H1 (cell line): ENCODE data around the gene CEL. TPM values are rescaled to one million over a fixed set of nuclear protein-coding genes. Genes with fewer than 3 reads are reported as not detected.

Experiments
- CTCF ChIA-PET: fragments of 300-600 bp; sonication (Branson Sonifier 250); formaldehyde crosslinking; loops from one replicate; lab custom pipeline; 2021; ENCODE audit not compliant: partially characterized antibody; lab: Charles Lee
- POLR2A ChIA-PET: fragments of 300-600 bp; sonication (Branson Sonifier 250); formaldehyde crosslinking; loops from one replicate; lab custom pipeline; 2021; ENCODE audit warnings: inconsistent platforms; ENCODE audit not compliant: partially characterized antibody; lab: Charles Lee
- DNase-seq, 2 experiments: peaks; one replicate each; pipeline versions ENCODE4 v3.0.0 to v3.0.0-alpha.2; 2010 to 2022; ENCODE audit warnings: low spot score in 2 of 2, low read depth in 1 of 2, mixed read lengths in 1 of 2
- FAIRE-seq: peaks from 2 replicates; lab custom pipeline; 2011; peaks lifted over from hg19 to GRCh38; lab: Jason Lieb, UNC
- H2AFZ ChIP-seq: 2 replicates; pipeline ENCODE4 v1.8.1; 2012; ENCODE audit warnings: low read length, inconsistent platforms
- H2AK5ac ChIP-seq: 2 replicates; pipeline ENCODE4 v1.6.1; 2013; ENCODE audit warnings: low read depth, low read length
- H2BK120ac ChIP-seq: replicated peaks from 2 replicates; pipeline ENCODE3; 2013; ENCODE audit warnings: low read depth, low read length, inconsistent platforms
- H2BK12ac ChIP-seq: 2 replicates; pipeline ENCODE4 v1.6.1; 2013; ENCODE audit warnings: low read depth, low read length
- H2BK15ac ChIP-seq: 2 replicates; pipeline ENCODE4 v1.6.1; 2013; ENCODE audit warnings: low read length
- H2BK20ac ChIP-seq: 2 replicates; pipeline ENCODE4 v1.6.1; 2013; ENCODE audit warnings: low read length
- H2BK5ac ChIP-seq: 2 replicates; pipeline ENCODE4 v1.6.1; 2013; ENCODE audit warnings: low read depth, low read length
- H3K14ac ChIP-seq: 2 replicates; pipeline ENCODE4 v1.6.1; 2013; ENCODE audit warnings: inconsistent platforms; ENCODE audit not compliant: insufficient read length
- H3K18ac ChIP-seq: 2 replicates; pipeline ENCODE4 v1.6.1; 2013; ENCODE audit warnings: low read length; ENCODE audit errors: extremely low read depth
- H3K23ac ChIP-seq: 2 replicates; pipeline ENCODE4 v1.6.1; 2013; ENCODE audit warnings: inconsistent platforms; ENCODE audit not compliant: insufficient read length
- H3K23me2 ChIP-seq: 2 replicates; pipeline ENCODE4 v1.6.1; 2013; ENCODE audit warnings: low read depth, low read length
- H3K27ac ChIP-seq: 2 replicates; pipeline ENCODE4 v1.6.1; 2011; ENCODE audit warnings: low read depth, low read length, inconsistent platforms
- H3K27me3 ChIP-seq, 4 experiments: replicated peaks in 1 of 4; 1 replicate in 1 of 4; 2 replicates in 3 of 4; pipeline versions ENCODE4 v1.6.1 to v1.8.1; 2011 to 2013; ENCODE audit warnings: low read length in 3 of 4, mild to moderate bottlenecking in 3 of 4, inconsistent platforms in 2 of 4, mixed read lengths in 2 of 4, moderate library complexity in 1 of 4; ENCODE audit not compliant: control insufficient read depth in 3 of 4, insufficient read depth in 3 of 4; ENCODE audit errors: extremely low read depth in 1 of 4
- H3K36me3 ChIP-seq, 4 experiments: 2 replicates each; pipeline versions ENCODE4 v1.6.1 to v1.8.1; 2011 to 2013; ENCODE audit warnings: mild to moderate bottlenecking in 4 of 4, low read length in 3 of 4, moderate library complexity in 2 of 4, control low read depth in 1 of 4, inconsistent platforms in 1 of 4; ENCODE audit not compliant: insufficient read depth in 4 of 4, control insufficient read depth in 2 of 4
- H3K4ac ChIP-seq: replicated peaks from 2 replicates; pipeline ENCODE3; 2013; ENCODE audit warnings: low read length, low read depth, mixed read lengths, inconsistent platforms; ENCODE audit not compliant: insufficient read length
- H3K4me1 ChIP-seq, 4 experiments: replicated peaks in 1 of 4; 1 replicate in 1 of 4; 2 replicates in 3 of 4; pipeline versions ENCODE4 v1.6.1 to v1.8.1; 2011 to 2013; ENCODE audit warnings: low read length in 3 of 4, inconsistent platforms in 2 of 4, mixed read lengths in 1 of 4; ENCODE audit not compliant: insufficient read depth in 4 of 4, control insufficient read depth in 3 of 4
- H3K4me2 ChIP-seq, 2 experiments: 2 replicates each; pipeline versions ENCODE4 v1.6.1 to v1.8.1; 2011 to 2013; ENCODE audit warnings: low read depth in 2 of 2, low read length in 2 of 2, control low read depth in 1 of 2, inconsistent platforms in 1 of 2, mild to moderate bottlenecking in 1 of 2; ENCODE audit not compliant: insufficient read depth in 1 of 2
- H3K4me3 ChIP-seq, 4 experiments: fragments of 200-600, 300-600 bp in 1 of 4; sonication (generic), shearing (Covaris generic), sonication (Bioruptor Twin) in 1 of 4; 2 replicates each; pipeline versions ENCODE4 v1.5.1 to v1.8.1; 2011 to 2016; ENCODE audit warnings: low read length in 4 of 4, low read depth in 3 of 4, control low read depth in 2 of 4, inconsistent platforms in 2 of 4, mild to moderate bottlenecking in 2 of 4, mixed read lengths in 1 of 4, moderate library complexity in 1 of 4; ENCODE audit not compliant: insufficient read depth in 2 of 4; ENCODE audit errors: extremely low read depth in 1 of 4
- H3K56ac ChIP-seq: replicated peaks from 2 replicates; pipeline ENCODE3; 2013; ENCODE audit warnings: low read depth, mild to moderate bottlenecking, mixed read lengths, low read length, inconsistent platforms; ENCODE audit not compliant: insufficient read length
- H3K79me1 ChIP-seq: 2 replicates; pipeline ENCODE4 v1.6.1; 2013; ENCODE audit warnings: low read depth, low read length, control low read depth
- H3K79me2 ChIP-seq, 2 experiments: 2 replicates each; pipeline versions ENCODE4 v1.6.1 to v1.8.1; 2012 to 2013; ENCODE audit warnings: low read length in 2 of 2, mild to moderate bottlenecking in 2 of 2, inconsistent platforms in 1 of 2; ENCODE audit not compliant: insufficient read depth in 2 of 2, control insufficient read depth in 1 of 2
- H3K9ac ChIP-seq, 4 experiments: replicated peaks in 1 of 4; 1 replicate in 1 of 4; 2 replicates in 3 of 4; pipeline versions ENCODE4 v1.6.1 to v1.8.1; 2011 to 2013; ENCODE audit warnings: low read depth in 3 of 4, low read length in 3 of 4, control low read depth in 2 of 4, mild to moderate bottlenecking in 2 of 4, moderate library complexity in 2 of 4, inconsistent platforms in 1 of 4; ENCODE audit errors: extremely low read depth in 1 of 4
- H3K9me3 ChIP-seq, 2 experiments: 2 replicates each; pipeline versions ENCODE4 v1.6.1 to v1.8.1; 2012 to 2013; ENCODE audit warnings: mild to moderate bottlenecking in 2 of 2, moderate library complexity in 2 of 2, control low read depth in 1 of 2, inconsistent platforms in 1 of 2, low read depth in 1 of 2, low read length in 1 of 2, mixed read lengths in 1 of 2; ENCODE audit not compliant: insufficient read depth in 2 of 2
- H4K20me1 ChIP-seq, 2 experiments: replicated peaks in 1 of 2; 2 replicates each; pipeline versions ENCODE3 to v1.8.1; 2011 to 2013; ENCODE audit warnings: inconsistent platforms in 2 of 2, low read length in 2 of 2, mild to moderate bottlenecking in 1 of 2; ENCODE audit not compliant: insufficient read depth in 2 of 2, control insufficient read depth in 1 of 2
- H4K5ac ChIP-seq: 2 replicates; pipeline ENCODE4 v1.6.1; 2013; ENCODE audit warnings: low read length, low read depth, mixed read lengths, inconsistent platforms; ENCODE audit not compliant: insufficient read length
- H4K8ac ChIP-seq: 2 replicates; pipeline ENCODE4 v1.8.0; 2013; ENCODE audit warnings: mild to moderate bottlenecking, moderate library complexity, low read length, inconsistent platforms; ENCODE audit not compliant: insufficient read depth; ENCODE audit errors: extremely low read depth
- H4K91ac ChIP-seq: replicated peaks from 2 replicates; pipeline ENCODE3; 2013; ENCODE audit warnings: low read length, mixed read lengths, inconsistent platforms; ENCODE audit not compliant: insufficient read length
- SIRT6 ChIP-seq: IDR thresholded peaks from one replicate; pipeline ENCODE4 v1.7.1; 2012; ENCODE audit warnings: low read length, inconsistent platforms
- SP2 ChIP-seq: IDR thresholded peaks from 2 replicates; pipeline ENCODE4 v1.6.1; 2012; ENCODE audit warnings: mild to moderate bottlenecking, low read length, inconsistent platforms
- USF2 ChIP-seq: IDR thresholded peaks from 2 replicates; pipeline ENCODE4 v1.6.1; 2011; ENCODE audit warnings: low read length, improper control_type of control experiment
- WGBS, 2 experiments: shearing (Covaris generic) in 1 of 2; methylation state at CpG; one replicate each; pipeline versions ENCODE4 v1.1.6 to v1.1.7; 2013 to 2015; ENCODE audit warnings: low lambda C conversion rate in 2 of 2, mixed read lengths in 2 of 2, inconsistent platforms in 1 of 2, low coverage in 1 of 2, missing lambda C conversion rate in 1 of 2; ENCODE audit not compliant: insufficient replicate concordance in 2 of 2, insufficient coverage in 1 of 2, insufficient read length in 1 of 2; ENCODE audit errors: extremely low coverage in 1 of 2, missing lambda C conversion rate in 1 of 2; 5-methylcytosine and 5-hydroxymethylcytosine counted together
- polyA plus RNA-seq, 7 experiments: library from polyadenylated mRNA; depleted of rRNA in 3 of 7; stranded (reverse) in 5 of 7; unstranded in 2 of 7; fragments of >200 nt in 5 of 7; fragments of 200-250 nt in 2 of 7; gene quantifications; 1 replicate in 5 of 7; 2 replicates in 1 of 7; 4 replicates in 1 of 7; pipeline versions ENCODE4 v1.2.1 to v1.2.3, GENCODE V29; 2011 to 2013; ENCODE audit warnings: missing spikeins in 2 of 7, mixed read lengths in 2 of 7
- total RNA-seq: library from RNA; stranded (reverse); fragmentation: NEBNext Ultra II Directional; extraction: Animal tissue kit (Norgen Biotek cat#: 25700); gene quantifications from 2 replicates; pipeline ENCODE4 v1.2.1, GENCODE V29; 2021

Gene CEL
- total and polyA plus RNA-seq, 2 of the 8 experiments (the other 6 are each of a cell fraction or from before 2014, with no cell fraction given): 1.8 to 3.4 TPM

GRCh38 chr9:133043449-133044035, 18.2 kb upstream of the CEL start:
- H3K23me2 ChIP-seq: no peaks in the 10 kb centered on the region
- H2BK120ac ChIP-seq: no peak overlapping the region
- no peaks in the 10 kb centered on the region for H3K27me3 ChIP-seq
- no peak for TF ChIP-seq USF2
- no peak for TF ChIP-seq SIRT6
- no peak for TF ChIP-seq SP2
- H4K91ac ChIP-seq: no peak overlapping the region
- peaks cover 4% of the 10 kb centered on the region for H3K79me1 ChIP-seq
- no peak overlapping the region for H3K18ac ChIP-seq
- H2AFZ ChIP-seq: no peak overlapping the region
- no peak overlapping the region for H3K4ac ChIP-seq
- no peak overlapping the region for H3K9ac ChIP-seq
- no peak overlapping the region for H2BK5ac ChIP-seq
- FAIRE-seq (no peak), DNase-seq (no peak)
- H3K23ac ChIP-seq: no peak overlapping the region
- H3K9me3 ChIP-seq: no peaks in the 10 kb centered on the region
- H3K14ac ChIP-seq: no peak overlapping the region
- H3K4me1 ChIP-seq: no peaks in the 10 kb centered on the region
- ChIA-PET POLR2A (interaction anchor here (0.9 to 1.6 kb wide), 2 partner anchors 13 to 16 kb away, joined by 3 to 4 read pairs; partner anchors contain the start of gene GTF3C5), CTCF (interaction anchor here (0.6 to 4.6 kb wide), 5 partner anchors 10 to 104 kb away, joined by 3 to 23 read pairs (median 3); no protein-coding TSS in a partner anchor)
- WGBS, 2 experiments: 93% methylated on average over 16 of the region's 16 CpGs; no CpG with 5 or more reads in 1 of the 2 experiments
- no peak overlapping the region for H3K4me3 ChIP-seq
- peaks cover 0 to 23% of the 10 kb centered on the region in 2 experiments; a peak in 2 of 4 replicates for H3K79me2 ChIP-seq
- H2BK15ac ChIP-seq: no peak overlapping the region
- no peak overlapping the region for H3K4me2 ChIP-seq
- no peak overlapping the region for H2BK20ac ChIP-seq
- H3K27ac ChIP-seq: no peak overlapping the region
- peaks cover 6 to 24% of the 10 kb centered on the region in 2 experiments for H4K20me1 ChIP-seq
- no peak overlapping the region; the same call in 1 of the 2 replicates for H4K8ac ChIP-seq
- no peak overlapping the region for H2BK12ac ChIP-seq
- H4K5ac ChIP-seq: no peak overlapping the region
- H3K56ac ChIP-seq: no peak overlapping the region
- no peak overlapping the region for H2AK5ac ChIP-seq
- peaks cover 17 to 43% (median 31%) of the 10 kb centered on the region in 4 experiments for H3K36me3 ChIP-seq
